Heart right ventricle (tissue), 16 donors: ENCODE results near the gene CD7. TPM values are rescaled to one million over a fixed set of nuclear protein-coding genes. Genes with fewer than 3 reads are reported as not detected.

Experiments
- ATAC-seq, 8 donors: fragments of 200-7000 bp; cut with Tn5 transposase; one replicate each; pipeline ENCODE4 v1.9.1; 2020; ENCODE audit warnings: mild to moderate bottlenecking in 8 of 8, moderate library complexity in 8 of 8, moderate number of reproducible peaks in 1 of 8
- DNase-seq, 2 donors: peaks; one replicate each; pipeline ENCODE4 v3.0.0-alpha.2; 2020
- H3K27ac ChIP-seq, 10 donors: fragments of 200-600 bp; sonication (generic) in 2 of 10; one replicate each; pipeline versions ENCODE4 v1.5.0 to v1.8.0; 2020 to 2022; ENCODE audit warnings: mild to moderate bottlenecking in 3 of 10
- H3K27me3 ChIP-seq, 7 donors: fragments of 200-600 bp; one replicate each; pipeline ENCODE4 v1.8.0; 2021 to 2022; ENCODE audit warnings: mild to moderate bottlenecking in 2 of 7
- H3K36me3 ChIP-seq, 9 donors: fragments of 200-600 bp; sonication (generic) in 1 of 9; one replicate each; pipeline versions ENCODE4 v1.5.0 to v1.8.0; 2020 to 2022; ENCODE audit warnings: mild to moderate bottlenecking in 2 of 9
- H3K4me1 ChIP-seq, 9 donors: fragments of 200-600 bp; sonication (generic) in 1 of 9; one replicate each; pipeline versions ENCODE4 v1.5.0 to v1.8.0; 2020 to 2022; ENCODE audit warnings: mild to moderate bottlenecking in 4 of 9
- H3K4me3 ChIP-seq, 10 donors: fragments of 200-600 bp; sonication (generic) in 2 of 10; one replicate each; pipeline versions ENCODE4 v1.5.0 to v1.8.0; 2020 to 2022; ENCODE audit warnings: mild to moderate bottlenecking in 7 of 10, moderate library complexity in 2 of 10
- H3K9me3 ChIP-seq, 11 donors: fragments of 200-600 bp in 10 of 11; sonication (generic) in 2 of 11; one replicate each; pipeline versions ENCODE4 v1.5.0 to v1.8.0; 2013 to 2022; ENCODE audit warnings: mild to moderate bottlenecking in 2 of 11, control low read depth in 1 of 11, moderate library complexity in 1 of 11
- CTCF ChIP-seq, 9 donors: fragments of 200-600 bp; sonication (generic) in 2 of 9; IDR thresholded peaks; one replicate each; pipeline versions ENCODE4 v1.5.0 to v1.8.0; 2021 to 2022; ENCODE audit warnings: antibody characterized with exemption in 9 of 9, mild to moderate bottlenecking in 5 of 9, moderate library complexity in 1 of 9
- WGBS, 2 donors: extraction: QIAGEN DNeasy Blood & Tissue Kit; methylation state at CpG; one replicate each; pipeline ENCODE4 v1.1.7; 2013; ENCODE audit warnings: inconsistent platforms in 1 of 2; 5-methylcytosine and 5-hydroxymethylcytosine counted together
- intact Hi-C, 10 donors: fragments of 100-400 bp; cut with DNase I; formaldehyde crosslinking; loops; one replicate each; pipeline versions ENCODE4 v1.11.1 to v1.14.2; 2022
- polyA plus RNA-seq, 2 donors: library from polyadenylated mRNA; stranded (reverse); fragments of 200-250 nt; gene quantifications; one replicate each; pipeline ENCODE4 v1.2.3, GENCODE V29; 2013
- total RNA-seq, 10 donors: library from RNA; stranded (reverse); fragmentation: NEBNext Ultra II Directional in 3 of 10; extraction: Animal tissue kit (Norgen Biotek cat#: 25700) in 3 of 10; gene quantifications; one replicate each; pipeline versions ENCODE4 v1.2.1 to v1.2.4, GENCODE V29; 2021 to 2023
- donor health status: Arrhythmogenic right ventricular cardiomyopathy.
- donor health status: ischemic (EF 13 %, LVEDD 7.1; RV severe dilation, severe dysfunction).
- donor health status: healthy with polysubstance abuse.
- donor health status: DM: no; HTN: yes; CAD: no.
- donor health status: DM: no; HTN: no; CAD: no.
- donor health status: ischemic (EF 25% LVEDD 6.9; RV normal size, moderate dysfunction).
- donor health status: ischemic (EF 25% LVEDD 5.7; RV mildly dilated, moderate dysfunction).
- donor health status: healthy.
- donor health status: DM: yes; HTN: yes; CAD: no.
- donor health status: Ischemic cardiomyopathy.
- donor health status: ischemic (EF 35%, LVEDD 5.7; RV mildly dilated, moderate dysfunction).
- donor health status: nonischemic (EF 11% LVEDD 7.7; RV severe dilation, severe dysfunction).
- donor health status: DM: yes; HTN: yes; CAD: no.
- donor health status: PGD.
- donor health status: ischemic (EF 29% LVEDD 5.4; RV normal size, mild dysfunction).
- donor health status: nonischemic (EF 23%, LVEDD 6.1; RV moderate dilation, normal function).

The CD7 gene
- total and polyA plus RNA-seq, 12 donors, result 0.15 to 6.0 (median 0.39) TPM; not detected in 1

DNA sequence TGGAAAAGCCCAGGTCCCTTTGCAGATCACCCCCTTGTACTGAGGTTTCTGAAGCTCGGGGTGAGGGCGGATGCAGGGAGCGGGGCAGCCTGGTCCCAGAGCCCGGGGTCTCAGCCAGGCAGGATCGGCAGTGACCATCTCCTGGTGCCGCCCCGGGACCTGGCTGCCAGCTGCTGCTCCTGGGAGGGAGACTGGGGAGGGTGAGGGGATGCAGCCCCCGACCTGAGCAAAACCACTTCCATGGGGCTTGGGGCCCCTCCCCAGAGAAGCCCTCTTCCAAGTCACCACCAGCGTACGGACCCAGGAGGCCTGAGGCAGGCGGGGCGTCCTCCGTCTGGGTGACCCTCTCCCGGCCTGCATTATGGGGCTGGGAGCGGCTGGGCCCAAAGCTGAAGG lies 14.8 kb downstream of the CD7 start:
- Histone ChIP-seq H3K4me3 (no peak overlapping the region), H3K9me3 (no peaks in the 10 kb centered on the region), H3K27ac (peak overlapping the region in 1 of 10 donors; percentile 61), H3K36me3 (no peaks in the 10 kb centered on the region), H3K4me1 (peaks cover 7 to 62% (median 15%) of the 10 kb centered on the region in 9 donors), H3K27me3 (peaks cover 0 to 42% (median 0%) of the 10 kb centered on the region in 7 donors)
- no peak for TF ChIP-seq CTCF (IDR thresholded peaks at IDR 0.05)
- ATAC-seq, result no peak
- intact Hi-C loops, result no loop called here
- 96% methylated on average over 15 of the region's 15 CpGs for WGBS, 2 donors
- DNase-seq, result no peak

DNA sequence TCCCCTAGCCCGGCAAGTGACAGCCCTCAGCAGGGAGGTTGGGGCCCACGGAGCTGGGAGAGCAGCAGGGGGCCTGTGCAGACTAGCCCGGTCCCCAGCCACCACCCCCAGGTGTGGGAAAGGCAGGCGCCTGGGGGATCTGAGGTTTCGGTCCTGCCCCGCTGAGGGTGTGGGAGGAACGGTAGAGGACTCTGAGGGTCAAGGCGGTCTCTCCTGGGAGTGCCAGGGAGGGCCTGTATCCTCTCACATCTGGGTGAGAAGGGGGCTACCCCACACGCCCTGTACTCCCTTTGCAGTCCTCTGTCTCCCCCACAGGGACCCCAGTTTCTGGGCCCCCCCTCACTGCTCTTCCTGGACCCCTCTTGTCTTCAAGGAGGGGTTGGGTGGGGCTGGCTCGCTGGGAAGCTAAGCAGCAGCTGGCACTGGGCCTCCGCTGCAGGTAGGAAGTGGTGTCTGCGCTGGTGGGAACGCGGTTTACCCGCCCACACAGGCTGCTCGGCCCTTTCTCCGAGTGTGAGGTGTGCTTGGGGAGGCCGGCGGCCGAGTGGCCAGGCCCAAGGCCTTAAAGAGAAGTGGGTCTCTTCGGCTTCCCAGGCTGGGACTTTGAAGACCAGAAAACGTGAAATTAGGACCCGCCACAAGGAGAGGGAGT lies 15.4 kb downstream of the CD7 start:
- 80 to 82% methylated on average over 23 of the region's 23 CpGs for WGBS, 2 donors
- TF ChIP-seq CTCF (IDR thresholded peaks at IDR 0.05), result no peak
- Histone ChIP-seq H3K36me3 (no peaks in the 10 kb centered on the region), H3K9me3 (no peaks in the 10 kb centered on the region), H3K4me1 (peaks cover 9 to 67% (median 20%) of the 10 kb centered on the region in 9 donors), H3K4me3 (no peak overlapping the region), H3K27ac (peak overlapping the region in 1 of 10 donors; percentile 61), H3K27me3 (peaks cover 0 to 42% (median 0%) of the 10 kb centered on the region in 7 donors)
- ATAC-seq, result no peak
- intact Hi-C loops, result loop anchor here in 1 of 10 donors (2.0 kb wide), 1 partner anchor 19 kb away; no protein-coding TSS in a partner anchor
- no peak for DNase-seq

DNA sequence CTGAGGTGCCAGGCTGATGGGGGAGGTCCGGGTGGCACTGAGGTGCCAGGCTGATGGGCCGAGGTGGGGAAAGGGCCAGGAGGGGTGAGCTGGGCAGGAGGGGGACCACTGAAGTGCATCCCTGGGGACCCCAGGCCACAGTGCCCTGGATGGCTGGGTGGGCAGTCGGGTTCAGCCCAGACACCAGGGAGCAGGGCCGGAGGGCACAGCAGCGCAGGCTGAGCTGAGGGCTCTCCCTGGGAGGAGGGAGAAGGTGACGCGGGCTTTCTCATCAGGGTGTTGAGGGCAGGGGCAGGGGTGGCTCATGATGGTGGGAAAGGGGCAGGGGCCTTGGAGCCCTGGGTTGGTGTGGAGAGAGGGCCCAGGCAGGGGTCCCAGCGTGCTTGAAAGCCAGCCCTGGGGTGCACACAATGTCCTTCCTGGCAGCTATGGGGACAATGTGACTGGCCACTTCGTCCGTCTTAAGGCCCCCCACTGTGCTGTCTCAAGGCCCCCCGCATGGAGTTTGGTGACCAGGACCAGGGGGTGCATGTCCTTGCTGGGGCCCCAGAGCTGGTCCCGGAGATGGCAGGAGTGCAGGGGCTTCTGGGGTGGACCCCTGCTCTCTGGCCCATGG lies 16.0 kb downstream of the CD7 start:
- Histone ChIP-seq H3K4me1 (peaks cover 9 to 73% (median 23%) of the 10 kb centered on the region in 9 donors), H3K36me3 (no peaks in the 10 kb centered on the region), H3K9me3 (no peaks in the 10 kb centered on the region), H3K27ac (peak overlapping the region in 1 of 10 donors; percentile 61), H3K4me3 (no peak overlapping the region), H3K27me3 (peaks cover 0 to 42% (median 0%) of the 10 kb centered on the region in 7 donors)
- intact Hi-C loops, result loop anchor here in 1 of 10 donors (2.0 kb wide), 1 partner anchor 19 kb away; no protein-coding TSS in a partner anchor
- ATAC-seq (no peak), DNase-seq (no peak)
- no peak for TF ChIP-seq CTCF (IDR thresholded peaks at IDR 0.05)
- WGBS, 2 donors, result 90 to 94% methylated on average over 12 of the region's 12 CpGs

DNA sequence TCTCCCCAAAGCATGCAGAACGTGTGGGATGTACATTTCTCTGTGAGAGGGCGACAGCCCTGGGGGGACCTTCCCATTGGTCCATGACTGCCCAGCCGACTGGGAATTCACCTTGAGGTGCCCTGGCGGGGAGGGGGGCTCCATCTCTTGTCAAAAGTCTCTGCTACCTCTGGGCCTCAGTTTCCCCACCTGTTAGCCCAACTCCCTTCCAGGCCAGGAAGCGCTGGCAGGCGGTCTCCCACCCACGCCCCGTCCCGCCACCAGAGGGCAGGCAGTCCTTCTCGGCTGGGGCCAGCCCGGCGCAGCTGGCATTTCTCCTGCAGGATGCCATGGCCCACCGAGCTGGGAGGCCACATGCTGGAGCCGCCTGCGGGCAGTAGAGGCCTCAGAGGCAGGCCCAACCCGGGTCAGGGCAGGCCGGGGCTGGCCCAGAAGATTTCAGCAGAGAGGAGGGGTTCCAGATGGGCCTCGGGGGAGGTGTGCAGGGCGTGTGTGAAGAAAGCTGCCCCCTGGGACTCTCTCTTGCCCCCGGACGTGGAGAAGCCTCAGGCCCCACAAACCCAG lies 16.6 kb downstream of the CD7 start:
- 34 to 38% methylated on average over 21 of the region's 21 CpGs for WGBS, 2 donors
- intact Hi-C loops, result loop anchor here in 1 of 10 donors (2.0 kb wide), 1 partner anchor 20 kb away; no protein-coding TSS in a partner anchor
- ATAC-seq, result peak in 3 of 8 donors; percentile 20 to 31 (median 24)

More for the DNA sequence above, 16.6 kb downstream of the CD7 start:
- peak; percentile 52 to 85 (median 72) for TF ChIP-seq CTCF (IDR thresholded peaks at IDR 0.05)
- peak; percentile 62 to 72 for DNase-seq
- H3K27me3 ChIP-seq, result peaks cover 0 to 36% (median 0%) of the 10 kb centered on the region in 7 donors
- H3K27ac ChIP-seq, result peak overlapping the region in 1 of 10 donors; percentile 14
- H3K9me3 ChIP-seq, result no peaks in the 10 kb centered on the region
- H3K4me1 ChIP-seq, result peaks cover 9 to 80% (median 25%) of the 10 kb centered on the region in 9 donors
- H3K4me3 ChIP-seq, result no peak overlapping the region
- H3K36me3 ChIP-seq, result no peaks in the 10 kb centered on the region
